UCSD-AML1 (cell line): Measurements from ENCODE around the gene DNAH17.

Source experiments
- DNase-seq: peaks from one replicate; lab custom pipeline; 2025; ENCODE audit not compliant: unreplicated experiment; lab: John Stamatoyannopoulos, UW

The DNAH17 gene

DNA sequence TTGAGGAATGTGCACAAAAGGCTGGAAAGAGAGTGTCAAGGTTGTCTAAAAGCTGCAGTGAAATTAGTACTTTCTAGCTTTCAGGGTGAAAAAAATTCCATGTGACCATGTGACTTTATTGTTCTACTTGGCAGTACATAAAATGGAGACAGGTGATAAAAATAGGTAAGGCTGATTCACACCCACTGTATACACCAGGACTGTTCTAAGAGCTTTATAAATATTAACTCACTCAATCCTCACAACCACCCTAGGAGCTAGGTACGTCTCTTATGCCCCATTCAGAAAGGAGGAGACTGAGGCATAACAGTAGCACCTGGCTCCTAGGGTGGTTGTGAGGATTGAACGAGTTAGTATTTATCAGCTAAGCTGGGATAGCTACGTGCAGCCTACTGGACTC lies 28.2 kb upstream of the DNAH17 start:
- DNase-seq = no peak

DNA sequence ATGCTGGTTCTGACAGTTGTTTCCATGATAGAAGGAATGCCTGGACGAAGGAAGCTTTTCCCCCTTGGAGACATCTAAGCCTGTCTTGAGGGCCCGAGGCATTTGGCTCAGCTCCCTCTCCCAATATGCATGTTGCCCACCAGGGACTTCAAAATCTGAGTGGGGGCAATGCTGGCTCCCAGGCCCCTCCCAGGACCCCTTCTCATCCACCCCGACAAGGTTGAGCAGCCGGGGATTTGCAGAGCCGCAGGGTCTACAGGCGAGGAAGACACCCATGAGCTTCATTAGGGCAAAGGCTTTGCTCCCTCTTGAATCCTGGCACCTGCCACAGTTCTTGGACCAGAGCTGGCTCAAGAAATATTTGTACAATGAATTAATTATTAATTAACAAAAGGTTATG lies 25.1 kb upstream of the DNAH17 start:
- DNase-seq = no peak

DNA sequence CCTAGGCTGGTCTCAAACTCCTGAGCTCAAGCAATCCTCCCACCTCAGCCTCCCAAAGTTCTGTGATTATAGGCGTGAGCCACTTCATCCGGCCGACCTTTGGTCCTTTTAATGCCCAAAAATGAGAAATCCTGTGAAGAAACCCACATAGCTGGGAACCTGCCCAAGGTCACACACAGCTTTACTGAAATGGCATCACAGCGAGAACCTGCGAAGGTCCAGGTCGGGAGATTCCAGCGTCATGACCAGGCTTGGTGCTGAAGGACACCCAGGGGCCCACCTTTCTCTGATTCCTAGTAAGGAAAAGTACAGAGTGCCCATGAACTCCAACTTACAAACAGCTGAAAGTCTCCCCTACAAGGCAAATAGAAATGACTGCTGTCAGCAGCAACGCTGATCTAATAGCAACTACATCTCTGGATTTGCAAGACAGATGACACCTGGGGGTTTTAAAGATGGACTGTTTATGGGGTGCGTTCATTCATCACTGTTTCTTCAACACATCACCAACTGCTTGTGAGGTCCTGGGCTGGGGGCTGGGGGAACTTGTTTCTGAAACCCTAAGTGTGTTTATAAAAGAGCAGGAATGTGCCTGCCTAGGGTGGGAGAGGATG lies 24.5 kb upstream of the DNAH17 start:
- no peak for DNase-seq

DNA sequence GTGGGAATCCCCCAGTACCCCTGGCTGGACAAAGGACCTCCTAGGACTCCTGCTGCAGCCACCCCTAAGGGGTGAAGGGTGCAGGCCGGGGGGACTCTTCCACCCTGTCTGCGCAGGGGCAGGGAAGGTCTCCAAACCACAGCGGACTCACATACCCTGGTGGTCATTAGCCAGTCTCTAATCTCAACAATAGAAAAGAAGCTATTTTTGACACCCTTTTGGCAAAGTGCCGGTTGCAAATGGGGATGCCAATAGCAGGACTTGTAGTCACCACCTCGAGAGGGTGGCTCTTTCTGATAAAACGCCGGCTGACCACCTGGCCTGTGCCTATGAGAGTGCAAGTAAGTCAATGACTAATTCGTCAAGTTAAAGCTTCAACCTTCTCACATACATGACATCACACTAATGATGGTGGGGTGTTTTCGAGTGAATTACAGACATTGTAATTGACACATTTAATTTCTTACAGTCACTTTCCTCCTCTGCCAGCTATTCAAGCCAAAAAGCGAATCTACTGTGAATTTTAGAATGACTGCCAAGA lies 23.1 kb upstream of the DNAH17 start:
- DNase-seq = no peak

DNA sequence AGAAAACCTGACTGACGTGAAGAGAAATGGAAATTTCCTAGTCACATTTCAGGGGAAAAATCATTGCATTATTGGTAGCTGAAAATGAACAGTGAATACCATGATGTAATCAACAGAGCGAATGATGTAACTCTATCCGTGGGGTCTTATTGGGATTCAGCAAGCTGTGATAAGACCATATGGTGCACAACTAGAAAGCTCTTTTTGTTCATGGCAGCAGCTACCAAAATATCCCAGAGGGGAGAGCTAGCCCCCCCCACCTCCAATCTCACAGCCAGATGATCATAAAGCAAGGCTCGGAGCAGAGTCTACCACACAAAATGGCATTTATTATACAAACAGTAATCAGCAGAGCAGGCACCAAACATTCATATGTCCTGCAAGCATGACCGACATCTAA lies 22.2 kb upstream of the DNAH17 start:
- DNase-seq = no peak

DNA sequence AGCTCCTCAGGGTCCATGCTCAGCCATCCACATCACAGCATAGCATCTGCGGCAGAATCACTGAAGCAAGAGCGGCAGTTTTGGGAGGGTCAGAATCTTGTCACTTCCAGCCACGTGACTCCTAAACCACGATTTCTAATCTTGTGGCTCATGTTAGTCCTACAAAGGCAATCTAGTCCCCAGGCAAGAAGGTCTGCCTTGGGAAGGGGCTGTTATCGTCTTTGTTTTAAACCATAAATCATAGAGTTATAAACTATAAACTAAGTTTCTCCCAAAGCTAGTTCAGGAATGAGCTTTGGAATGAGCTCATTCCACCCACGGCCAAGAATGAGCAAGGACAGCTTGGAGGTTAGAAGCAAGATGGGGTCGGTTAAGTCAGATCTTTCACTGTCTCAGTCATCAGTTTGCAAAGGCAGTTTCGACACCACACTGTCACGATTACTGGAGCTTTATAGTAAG lies 20.8 kb upstream of the DNAH17 start:
- DNase-seq = no peak

DNA sequence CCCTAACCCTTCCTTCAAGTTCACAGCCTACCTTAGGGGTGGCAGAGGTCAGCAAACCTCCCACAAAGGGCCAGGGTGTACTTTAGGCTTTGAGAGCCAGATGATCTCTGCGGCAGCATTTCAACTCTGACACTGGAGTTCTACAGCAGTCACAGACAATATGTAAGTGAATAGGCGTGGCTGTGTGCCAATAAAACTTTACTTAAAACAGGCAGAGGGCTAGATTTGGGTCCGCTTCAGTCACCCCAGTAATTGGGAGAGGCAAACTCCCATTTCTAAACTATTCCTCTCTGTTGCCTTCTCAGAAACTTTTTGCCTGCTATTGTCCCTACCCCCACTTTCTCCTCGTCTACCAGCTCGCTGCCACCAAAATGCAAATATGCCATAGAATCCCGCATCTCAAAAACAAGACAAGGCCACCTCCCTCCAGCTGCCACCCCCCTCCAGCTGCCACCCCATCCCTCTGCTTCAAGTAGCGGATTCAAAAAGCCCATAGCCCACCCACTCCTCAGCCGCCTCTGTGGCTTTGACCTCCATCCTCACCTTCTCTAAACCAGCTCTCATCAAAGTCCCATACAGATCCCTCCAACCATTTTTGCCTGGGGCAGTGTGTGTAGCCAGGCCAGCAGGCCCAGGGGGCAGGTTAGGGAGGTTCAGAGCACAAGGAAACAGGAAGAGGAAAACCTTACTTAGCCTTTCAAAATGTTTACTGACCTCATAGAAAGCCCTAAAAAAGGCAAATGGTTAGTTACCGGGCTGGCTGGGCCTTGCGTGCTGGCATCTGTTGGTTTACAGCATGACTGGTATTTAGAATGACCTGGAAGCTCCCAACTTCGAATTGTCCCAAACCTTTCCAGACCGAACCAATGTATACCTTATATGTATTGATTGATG lies 19.9 kb upstream of the DNAH17 start:
- no peak for DNase-seq

DNA sequence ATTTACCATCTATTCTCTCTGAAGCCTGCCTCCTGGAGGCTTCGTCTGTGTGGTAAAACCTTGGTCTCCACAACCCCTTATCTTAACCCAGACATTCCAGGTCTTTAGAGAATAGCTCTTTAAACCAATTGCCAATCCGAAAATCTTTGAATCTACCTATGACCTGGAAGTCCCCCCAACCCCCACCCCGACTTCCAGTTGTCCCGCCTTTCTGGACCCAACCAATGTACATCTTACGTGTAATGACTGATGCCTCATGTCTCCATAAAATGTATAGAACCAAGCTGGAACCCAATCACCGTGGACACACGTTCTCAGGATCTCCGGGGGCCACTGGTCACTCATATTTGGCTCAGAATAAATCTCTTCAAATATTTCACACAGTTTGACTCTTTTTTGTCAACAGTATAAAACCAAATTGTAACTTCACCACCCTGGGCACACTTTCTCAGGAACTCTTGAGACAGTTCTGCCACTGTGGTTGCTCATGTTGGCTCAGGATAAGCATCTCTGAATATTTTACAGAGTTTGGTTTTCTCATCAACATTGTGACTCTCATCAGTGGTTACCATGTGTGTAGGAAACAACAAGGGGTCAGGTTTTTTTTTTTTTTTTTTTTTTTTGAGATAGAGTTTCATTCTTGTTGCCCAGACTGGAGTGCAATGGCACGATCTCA lies 18.1 kb upstream of the DNAH17 start:
- DNase-seq = no peak

DNA sequence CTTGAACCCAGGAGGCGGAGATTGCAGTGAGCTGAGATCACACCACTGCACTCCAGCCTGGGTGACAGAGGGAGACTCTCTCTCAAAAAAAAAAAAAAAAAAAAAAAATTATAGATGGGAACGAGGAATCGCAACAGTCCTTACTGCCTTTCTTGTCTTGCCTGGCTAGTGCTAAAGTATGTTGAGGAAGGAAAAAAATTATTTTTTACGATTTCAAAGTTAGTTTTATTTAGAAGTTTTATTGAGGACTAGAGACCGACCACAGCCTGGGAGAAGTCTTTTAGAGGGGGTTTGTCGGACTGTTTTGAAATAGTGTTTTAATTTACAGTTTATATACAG lies 15.8 kb upstream of the DNAH17 start:
- no peak for DNase-seq

DNA sequence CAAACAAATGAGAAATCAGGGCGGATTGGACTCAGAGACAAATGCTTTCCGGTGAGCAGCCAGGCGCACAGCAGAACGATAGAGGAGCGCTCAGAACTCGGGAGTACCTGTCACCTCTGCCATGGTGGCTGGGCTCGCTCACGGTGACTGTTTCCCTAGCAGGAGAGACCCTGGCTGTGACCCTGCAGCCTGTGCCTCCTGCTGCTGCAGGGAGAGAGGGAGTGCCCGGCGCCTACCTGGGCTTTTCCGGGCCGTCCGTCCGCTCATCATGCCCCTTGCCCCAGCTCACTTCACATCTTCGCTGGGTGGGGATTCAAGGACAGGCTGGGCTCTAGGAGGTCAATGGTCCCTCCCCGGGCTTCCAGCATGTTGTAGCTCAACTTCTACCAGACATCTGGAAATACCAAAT lies 14.1 kb upstream of the DNAH17 start:
- no peak for DNase-seq

DNA sequence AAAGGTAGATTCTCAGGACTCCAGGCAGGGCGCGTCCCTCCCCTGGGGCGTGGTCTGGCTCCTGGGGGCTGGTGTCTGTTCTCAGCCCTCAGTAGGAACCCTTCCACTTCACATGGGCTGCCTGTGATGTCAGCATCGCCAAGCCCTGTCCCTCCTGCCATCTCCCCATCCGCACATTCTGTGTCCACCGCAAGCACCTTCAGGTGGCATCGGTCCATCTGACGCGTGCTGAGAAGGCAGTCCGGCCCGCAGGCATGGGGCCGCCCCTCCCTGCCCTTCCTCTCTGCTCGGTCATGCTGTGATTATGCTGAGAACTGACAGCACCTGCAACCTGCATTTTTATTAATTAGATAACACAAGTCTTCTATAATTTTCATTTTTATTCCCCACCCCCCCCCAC lies 12.7 kb upstream of the DNAH17 start:
- DNase-seq = no peak

DNA sequence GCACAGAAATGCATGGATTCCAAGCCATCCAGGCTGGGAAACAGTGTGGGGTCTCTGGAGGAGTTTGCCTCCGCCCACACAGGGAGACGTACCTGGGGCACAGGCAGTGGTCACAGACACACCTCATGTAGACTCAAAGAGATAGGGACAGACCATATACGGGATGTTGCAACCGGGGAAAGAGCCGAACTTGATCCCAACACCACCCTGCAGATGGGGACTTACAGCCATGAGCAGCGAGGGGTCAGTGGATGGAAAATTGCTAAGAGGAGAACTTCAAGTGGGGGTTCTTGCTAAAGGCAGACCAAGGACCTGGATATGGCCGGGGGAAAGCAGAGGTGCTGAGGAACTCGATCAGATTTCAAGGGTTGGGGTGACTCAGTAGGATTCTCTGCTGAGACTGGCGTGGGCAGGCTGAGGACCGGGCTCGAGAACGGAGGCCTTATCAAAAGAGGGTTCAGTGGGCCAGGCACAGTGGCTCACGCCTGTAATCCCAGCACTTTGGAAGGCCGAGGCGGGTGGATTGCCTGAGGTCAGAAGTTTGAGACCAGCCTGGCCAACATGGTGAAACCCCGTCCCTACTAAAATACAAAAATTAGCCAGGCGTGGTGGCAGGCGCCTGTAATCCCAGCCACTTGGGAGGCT lies 12.0 kb upstream of the DNAH17 start:
- DNase-seq = no peak

DNA sequence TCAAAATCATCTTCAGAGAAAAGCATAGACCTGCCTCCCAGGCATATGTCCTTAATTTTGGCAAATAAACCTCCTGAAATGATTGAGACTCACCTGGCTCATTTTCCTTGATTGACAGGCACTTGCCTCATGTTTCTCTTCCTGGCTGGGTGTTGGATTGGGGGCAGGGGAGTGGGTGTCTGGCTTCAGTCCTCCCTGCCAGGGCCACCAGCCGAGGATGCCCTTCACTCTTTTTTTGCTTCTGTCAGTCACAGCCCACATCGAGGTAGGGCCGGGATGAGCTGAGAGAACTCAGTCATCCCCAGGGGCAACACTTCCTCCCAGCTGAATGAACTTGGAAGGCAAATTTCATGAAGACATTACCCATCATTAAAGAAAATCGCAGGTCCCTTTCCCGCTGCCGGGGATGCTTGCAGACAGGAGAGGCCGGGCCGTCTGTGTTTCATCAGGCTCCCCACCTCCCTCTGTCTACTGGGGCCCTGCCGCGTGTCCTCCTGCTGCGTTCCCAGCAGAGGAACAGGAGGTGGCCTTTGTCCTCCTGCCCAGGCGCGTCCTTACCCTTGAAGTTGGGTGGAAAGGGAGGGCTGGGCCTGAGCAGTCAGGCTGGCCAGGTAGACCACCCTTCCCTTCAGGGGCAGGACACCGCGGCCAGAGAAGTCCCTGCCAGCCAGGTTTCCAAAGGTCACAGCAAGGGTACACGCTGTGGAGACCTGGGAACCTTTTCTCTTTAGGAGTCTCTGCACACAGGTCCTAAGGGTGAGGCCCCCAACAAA lies 11.2 kb upstream of the DNAH17 start:
- DNase-seq = no peak

DNA sequence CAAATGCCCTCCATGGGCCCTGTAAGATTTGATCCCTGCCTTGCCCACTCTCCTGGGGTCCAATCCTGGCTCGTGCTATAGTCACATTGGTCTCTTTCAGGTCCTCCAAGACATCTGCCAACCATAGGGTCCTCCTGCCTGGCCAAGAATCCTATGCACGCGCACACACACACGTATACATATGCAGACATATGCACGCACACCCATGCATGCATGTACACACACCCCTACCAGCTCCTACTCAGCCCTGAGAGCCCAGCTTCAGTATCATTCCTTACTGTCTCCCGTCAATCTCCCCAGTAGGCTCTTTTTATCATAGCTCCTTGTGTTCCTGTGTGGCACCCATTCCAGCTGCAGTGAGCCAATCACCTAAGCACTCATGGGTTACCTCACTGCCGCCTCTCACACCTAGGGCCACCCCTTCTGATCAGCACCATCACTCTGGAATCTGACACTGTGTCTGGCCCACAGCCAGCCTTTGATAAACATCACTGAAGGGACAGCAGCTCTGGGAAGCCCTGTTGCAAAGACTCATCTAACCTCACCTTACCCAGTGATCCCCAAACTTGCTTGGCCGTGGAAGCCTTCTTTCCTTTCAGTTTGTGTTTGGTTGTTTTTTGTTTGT lies 7.9 kb upstream of the DNAH17 start:
- no peak for DNase-seq

DNA sequence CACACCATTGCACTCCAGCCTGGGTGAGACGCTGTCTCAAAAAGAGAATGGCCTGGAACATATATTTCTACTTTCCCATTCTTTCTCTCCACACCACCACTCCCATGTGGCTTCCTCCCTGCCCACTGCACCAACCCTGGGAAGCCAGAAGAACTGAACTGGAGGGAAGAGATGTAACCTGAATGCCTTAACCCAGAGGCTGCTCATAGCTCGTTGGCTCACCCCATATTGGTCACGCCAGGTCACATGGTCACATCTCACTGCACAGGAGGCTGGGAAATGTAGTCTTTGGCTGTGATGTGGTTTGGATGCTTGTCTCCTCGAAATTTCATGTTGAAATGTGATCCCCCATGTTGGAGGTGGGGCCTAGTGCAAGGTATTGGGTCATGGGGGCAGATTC lies 5.9 kb upstream of the DNAH17 start:
- no peak for DNase-seq

DNA sequence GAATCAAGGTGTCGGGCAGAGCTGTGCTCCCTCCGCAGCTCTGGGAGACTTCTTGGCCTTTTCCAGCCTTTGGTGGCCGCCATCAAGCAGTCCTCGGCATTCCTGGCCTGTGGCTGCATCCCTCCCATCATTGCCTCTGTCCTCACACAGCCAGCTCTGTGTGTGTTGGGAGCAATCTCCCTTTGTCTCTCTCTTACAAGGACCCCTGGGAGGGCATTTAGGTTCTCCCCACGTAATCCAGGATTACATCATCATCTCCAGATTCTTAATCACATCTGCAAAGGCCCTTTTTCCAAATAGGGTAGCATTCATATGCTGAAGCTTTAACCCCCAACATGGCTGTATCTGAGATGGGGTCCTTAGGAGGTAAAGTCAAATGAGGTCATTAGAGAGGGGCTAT lies 4.1 kb upstream of the DNAH17 start:
- no peak for DNase-seq

DNA sequence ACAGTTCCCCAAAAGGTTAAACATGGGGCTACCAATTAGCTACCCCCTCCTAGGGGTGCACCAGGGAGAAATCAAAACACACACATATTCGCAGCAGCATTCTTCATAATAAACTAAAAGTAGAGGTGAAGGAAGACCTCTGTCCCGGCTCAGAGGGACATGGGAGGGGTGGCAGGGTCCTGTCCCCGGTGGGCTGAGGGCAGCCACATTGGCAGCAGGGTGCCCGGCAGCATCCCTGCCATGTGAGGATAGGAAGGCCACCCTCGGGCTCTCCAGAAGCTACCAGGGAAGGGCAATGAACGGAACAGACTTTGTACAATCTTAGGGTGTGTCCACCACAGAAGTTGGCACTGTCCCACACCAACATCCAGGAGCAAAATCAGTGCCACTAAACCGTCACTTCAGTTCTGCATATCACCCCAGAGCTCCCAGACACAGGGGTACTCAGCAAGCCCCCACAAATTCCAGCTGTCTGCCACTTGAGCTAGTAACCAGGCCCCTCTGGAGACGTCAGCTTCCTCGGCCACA lies 3.1 kb upstream of the DNAH17 start:
- no peak for DNase-seq

DNA sequence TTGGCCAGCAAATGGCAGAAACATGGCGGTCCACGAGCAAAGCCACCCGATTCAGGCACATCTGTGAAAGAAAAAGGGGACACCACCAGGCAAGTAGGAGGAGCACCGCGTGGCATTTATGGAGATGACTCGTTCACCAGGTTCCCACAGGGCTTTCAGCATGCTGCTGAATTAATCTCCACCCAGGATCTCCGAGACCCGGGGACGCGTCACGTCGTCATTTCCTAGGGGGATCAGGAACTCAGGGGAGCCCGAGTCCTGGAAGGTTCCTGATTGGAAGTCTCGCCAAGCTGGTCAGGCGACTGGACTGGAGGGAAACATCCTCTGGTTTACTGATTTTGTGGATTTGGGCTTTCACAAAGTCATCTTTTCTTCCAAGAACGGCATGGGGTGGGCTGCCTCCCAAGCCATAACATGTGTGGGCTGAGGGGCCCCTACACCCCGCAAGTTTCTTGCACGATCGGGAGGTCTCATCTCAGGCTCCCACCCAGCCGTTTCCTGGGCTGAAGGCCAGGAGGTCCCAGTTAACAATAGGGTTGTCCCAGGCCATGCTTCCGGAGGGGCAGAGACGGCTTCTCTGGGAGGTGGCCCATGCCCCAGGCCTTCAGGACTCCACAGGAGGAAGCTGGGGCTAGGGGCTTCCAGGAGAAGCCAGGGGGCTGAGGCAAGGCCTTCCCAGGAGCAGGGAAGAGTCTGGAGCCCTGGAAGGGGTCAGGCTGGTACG lies 645 bp downstream of the DNAH17 start:
- DNase-seq = no peak

DNA sequence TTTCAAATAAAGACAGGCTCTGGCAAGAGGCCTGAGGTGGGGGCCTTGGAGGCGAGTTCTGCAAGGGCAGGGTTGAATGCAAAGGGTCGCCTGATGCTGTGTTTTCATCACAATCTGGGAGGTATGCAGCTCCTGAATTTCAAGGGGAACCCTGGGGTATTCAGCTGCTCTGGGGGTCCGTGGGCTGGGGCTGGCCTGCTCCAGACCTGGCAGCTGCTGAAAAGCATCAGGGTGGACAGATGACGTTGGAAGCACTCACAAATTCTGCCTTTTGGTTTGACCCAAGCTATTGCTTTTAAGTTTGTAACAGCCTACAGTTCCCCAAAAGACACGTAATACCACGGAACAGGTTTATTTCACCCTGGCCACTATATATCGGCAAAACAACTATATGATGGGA lies 1.3 kb downstream of the DNAH17 start:
- DNase-seq = no peak
